ENCODE measurements around the gene TXNRD2.

TXNRD2 gene

GRCh38 chr22:19977296-19978243 lies 36.0 kb upstream of the TXNRD2 start:
- no peak for TF ChIP-seq CTCF (IDR thresholded peaks at IDR 0.05)

- TF ChIP-seq CTCF (IDR thresholded peaks at IDR 0.05), result no peak
These were observed 35.1 kb upstream of the TXNRD2 start for GRCh38 chr22:19976671-19977070.

- TF ChIP-seq CTCF (IDR thresholded peaks at IDR 0.05), result no peak
These were observed 34.1 kb upstream of the TXNRD2 start for GRCh38 chr22:19975707-19976035.

- TF ChIP-seq CTCF (IDR thresholded peaks at IDR 0.05), result no peak
These were observed 33.5 kb upstream of the TXNRD2 start for GRCh38 chr22:19974935-19975706.

- no peak for TF ChIP-seq CTCF (IDR thresholded peaks at IDR 0.05)
These were observed 32.7 kb upstream of the TXNRD2 start for GRCh38 chr22:19974268-19974861.

- TF ChIP-seq CTCF (IDR thresholded peaks at IDR 0.05), result no peak
These were observed 32.1 kb upstream of the TXNRD2 start for GRCh38 chr22:19973551-19974267.
